Right lobe of liver (tissue), 6 donors: ENCODE results near the gene SNX8. TPM values are rescaled to one million over a fixed set of nuclear protein-coding genes. Genes with fewer than 3 reads are reported as not detected.

Experiments
- ATAC-seq, 4 donors: fragments of 200-7000 bp; cut with Tn5 transposase; one replicate each; pipeline ENCODE4 v1.9.1; 2020; ENCODE audit warnings: mild to moderate bottlenecking in 4 of 4, moderate library complexity in 4 of 4
- DNase-seq, 3 donors: peaks; one replicate each; pipeline ENCODE4 v3.0.0-alpha.2; 2020
- H3K27ac ChIP-seq, 3 donors: fragments of 200-600 bp; one replicate each; pipeline ENCODE4 v1.8.0; 2022
- H3K27me3 ChIP-seq, 2 donors: fragments of 200-600 bp; one replicate each; pipeline ENCODE4 v1.8.0; 2022
- H3K36me3 ChIP-seq, 4 donors: fragments of 200-600 bp; sonication (generic) in 1 of 4; one replicate each; pipeline versions ENCODE4 v1.5.1 to v1.8.0; 2017 to 2022; ENCODE audit warnings: control low read depth in 1 of 4
- H3K4me1 ChIP-seq, 4 donors: fragments of 200-600 bp; sonication (generic) in 1 of 4; one replicate each; pipeline versions ENCODE4 v1.5.1 to v1.8.0; 2017 to 2022; ENCODE audit warnings: control low read depth in 1 of 4
- H3K4me3 ChIP-seq, 3 donors: fragments of 200-600 bp; one replicate each; pipeline ENCODE4 v1.8.0; 2022
- H3K9me3 ChIP-seq, 4 donors: fragments of 200-600 bp; sonication (generic) in 1 of 4; one replicate each; pipeline versions ENCODE4 v1.5.1 to v1.8.0; 2017 to 2022; ENCODE audit warnings: control low read depth in 1 of 4
- POLR2A ChIP-seq: fragments of 450-650 bp; IDR thresholded peaks from one replicate; pipeline ENCODE4 v1.6.1; 2017; ENCODE audit warnings: antibody characterized with exemption, mild to moderate bottlenecking
- WGBS: methylation state at CpG from one replicate; pipeline ENCODE4 v1.1.6; 2018; ENCODE audit warnings: low coverage, low lambda C conversion rate; ENCODE audit not compliant: insufficient coverage; ENCODE audit errors: missing lambda C conversion rate; 5-methylcytosine and 5-hydroxymethylcytosine counted together
- intact Hi-C, 2 donors: fragments of 100-400 bp; cut with DNase I; formaldehyde crosslinking; loops; one replicate each; pipeline versions ENCODE4 v1.11.2 to v1.14.1; 2022
- long read RNA-seq: library from polyadenylated mRNA; unstranded; transcript quantifications from one replicate; pipeline ENCODE4 v2.0.0, GENCODE V29; 2019
- total RNA-seq, 6 experiments: library from RNA; depleted of rRNA in 2 of 6; stranded (reverse); fragments of >200 nt in 2 of 6; fragmentation: NEBNext Ultra II Directional in 3 of 6; extraction: Animal tissue kit (Norgen Biotek cat#: 25700) in 3 of 6; gene quantifications; one replicate each; pipeline versions ENCODE4 v1.1.0 to v1.2.4, GENCODE V29; 2016 to 2023
- TF ChIP-seq, protein P1 (sequence below), 4 donors: fragments of 200-600 bp in 3 of 4; fragments of 450-650 bp in 1 of 4; IDR thresholded peaks; one replicate each; pipeline versions ENCODE4 v1.5.1 to v1.8.0; 2016 to 2022; ENCODE audit warnings: antibody characterized with exemption in 4 of 4, mild to moderate bottlenecking in 2 of 4
- donor health status: DM: no; HTN: yes; CAD: no.
- donor health status: DM: no; HTN: no; CAD: no.
- donor health status: DM: no; HTN: no; CAD: no.
- donor health status: DM: no; HTN: yes; CAD: no.
- donor health status: DM: no; HTN: yes; CAD: no.

The SNX8 gene, protein sequence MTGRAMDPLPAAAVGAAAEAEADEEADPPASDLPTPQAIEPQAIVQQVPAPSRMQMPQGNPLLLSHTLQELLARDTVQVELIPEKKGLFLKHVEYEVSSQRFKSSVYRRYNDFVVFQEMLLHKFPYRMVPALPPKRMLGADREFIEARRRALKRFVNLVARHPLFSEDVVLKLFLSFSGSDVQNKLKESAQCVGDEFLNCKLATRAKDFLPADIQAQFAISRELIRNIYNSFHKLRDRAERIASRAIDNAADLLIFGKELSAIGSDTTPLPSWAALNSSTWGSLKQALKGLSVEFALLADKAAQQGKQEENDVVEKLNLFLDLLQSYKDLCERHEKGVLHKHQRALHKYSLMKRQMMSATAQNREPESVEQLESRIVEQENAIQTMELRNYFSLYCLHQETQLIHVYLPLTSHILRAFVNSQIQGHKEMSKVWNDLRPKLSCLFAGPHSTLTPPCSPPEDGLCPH
- total RNA-seq = 10 to 100 TPM in 5 of 6 experiments, 1 to 10 TPM in 1; 9.1 to 26.2 (median 13.0) TPM
- long read RNA-seq, full-length matches to known transcripts = 4 of 4 reads
- long read RNA-seq, partial matches to known transcripts = 0 of 4 reads
- long read RNA-seq, other reads (novel, unspliced or antisense) = 0 of 4 reads

DNA sequence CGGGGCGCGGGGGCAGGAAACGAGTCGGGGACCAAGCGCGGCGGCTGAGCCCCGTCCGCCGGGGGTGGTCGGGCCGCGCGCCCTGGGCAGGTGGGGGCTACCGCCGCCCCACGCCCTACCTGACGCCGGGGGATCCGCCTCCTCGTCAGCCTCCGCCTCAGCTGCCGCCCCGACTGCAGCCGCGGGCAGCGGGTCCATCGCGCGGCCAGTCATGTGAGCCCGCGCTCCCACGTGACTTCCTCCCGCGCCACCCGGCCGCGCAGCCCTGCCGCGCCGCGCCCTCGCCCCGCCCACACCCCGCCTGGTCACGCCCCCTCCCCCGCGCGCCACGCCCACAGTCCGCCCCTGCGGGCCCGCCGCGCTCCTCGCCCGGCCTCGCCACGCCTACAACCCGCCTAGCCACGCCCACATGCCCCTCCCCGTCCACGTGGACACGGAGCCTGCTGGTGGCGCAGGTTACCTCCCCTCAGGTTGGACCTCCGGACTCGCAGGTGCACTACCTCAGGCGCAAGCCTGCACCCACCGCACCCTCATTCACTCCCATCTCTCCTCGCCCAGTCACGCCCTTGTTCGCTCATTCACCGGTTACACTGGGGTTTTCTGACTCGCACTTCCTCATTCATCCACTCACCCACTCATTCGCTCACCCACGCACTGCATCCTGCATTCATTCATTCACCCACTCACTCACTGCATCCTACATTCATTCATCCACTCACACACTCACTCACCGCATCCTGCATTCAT is at the start of gene SNX8:
Gene SNX8, minus strand, starts transcription at position 233 of the 747 bp plus-strand sequence. Its CDS starts 20 bp downstream, at position 213.
- WGBS = 2% methylated on average over 17 of the region's 78 CpGs
- H3K4me3 ChIP-seq = peak within 1 kb of the TSS; percentile 93 to 98 (median 97)

DNA sequence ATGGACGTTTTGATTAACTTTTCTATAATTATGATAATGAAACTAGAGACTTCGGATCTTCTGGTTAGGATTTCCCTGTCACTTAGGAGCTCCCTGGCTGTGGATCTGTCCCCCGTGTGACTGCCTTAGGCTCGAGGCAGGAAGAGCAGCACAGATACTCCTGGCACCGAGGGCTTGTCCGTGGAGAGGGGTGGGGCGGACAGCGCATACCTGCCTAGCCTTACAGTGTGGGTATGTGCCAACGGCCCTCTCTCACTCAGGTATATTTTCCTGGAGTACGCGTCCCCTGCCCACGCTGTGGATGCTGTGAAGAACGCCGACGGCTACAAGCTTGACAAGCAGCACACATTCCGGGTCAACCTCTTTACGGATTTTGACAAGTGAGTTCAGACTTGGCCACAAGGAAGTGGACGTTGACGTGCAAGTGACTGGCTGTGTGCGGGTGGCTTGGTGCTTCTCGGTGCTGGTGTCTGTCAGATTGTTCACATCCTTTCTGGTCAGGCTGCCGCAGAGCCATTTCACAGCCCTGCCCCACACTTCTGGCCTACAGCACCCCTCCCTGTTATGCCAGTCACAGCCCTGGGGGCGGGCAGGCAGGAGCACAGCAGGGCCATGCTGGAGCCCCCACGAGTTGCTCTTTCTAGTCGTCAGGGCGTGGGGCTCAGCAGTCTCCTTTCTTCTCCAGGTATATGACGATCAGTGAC is 48.3 kb upstream of the SNX8 start:
- intact Hi-C loops = no loop called here
- Histone ChIP-seq H3K27me3 (no peaks in the 10 kb centered on the region), H3K27ac (no peak overlapping the region), H3K9me3 (no peaks in the 10 kb centered on the region), H3K4me3 (no peak overlapping the region), H3K36me3 (peaks cover 15 to 75% (median 42%) of the 10 kb centered on the region in 4 donors), H3K4me1 (peaks cover 0 to under 1% (median 0%) of the 10 kb centered on the region in 4 donors)
- DNase-seq = no peak
- WGBS = 92% methylated on average over 13 of the region's 27 CpGs
- TF ChIP-seq, protein P1, sequence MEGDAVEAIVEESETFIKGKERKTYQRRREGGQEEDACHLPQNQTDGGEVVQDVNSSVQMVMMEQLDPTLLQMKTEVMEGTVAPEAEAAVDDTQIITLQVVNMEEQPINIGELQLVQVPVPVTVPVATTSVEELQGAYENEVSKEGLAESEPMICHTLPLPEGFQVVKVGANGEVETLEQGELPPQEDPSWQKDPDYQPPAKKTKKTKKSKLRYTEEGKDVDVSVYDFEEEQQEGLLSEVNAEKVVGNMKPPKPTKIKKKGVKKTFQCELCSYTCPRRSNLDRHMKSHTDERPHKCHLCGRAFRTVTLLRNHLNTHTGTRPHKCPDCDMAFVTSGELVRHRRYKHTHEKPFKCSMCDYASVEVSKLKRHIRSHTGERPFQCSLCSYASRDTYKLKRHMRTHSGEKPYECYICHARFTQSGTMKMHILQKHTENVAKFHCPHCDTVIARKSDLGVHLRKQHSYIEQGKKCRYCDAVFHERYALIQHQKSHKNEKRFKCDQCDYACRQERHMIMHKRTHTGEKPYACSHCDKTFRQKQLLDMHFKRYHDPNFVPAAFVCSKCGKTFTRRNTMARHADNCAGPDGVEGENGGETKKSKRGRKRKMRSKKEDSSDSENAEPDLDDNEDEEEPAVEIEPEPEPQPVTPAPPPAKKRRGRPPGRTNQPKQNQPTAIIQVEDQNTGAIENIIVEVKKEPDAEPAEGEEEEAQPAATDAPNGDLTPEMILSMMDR (IDR thresholded peaks at IDR 0.05) = no peak
- no peak for TF ChIP-seq POLR2A
- peak in 1 of 4 donors; percentile 19 for ATAC-seq

More for the DNA sequence above, at the start of gene SNX8:
- Histone ChIP-seq H3K4me1 (no peaks in the 10 kb centered on the region), H3K27ac (peak within 1 kb of the TSS; percentile 68 to 95 (median 76)), H3K36me3 (no peaks in the 10 kb centered on the region), H3K27me3 (no peaks in the 10 kb centered on the region), H3K9me3 (no peaks in the 10 kb centered on the region)
- peak; percentile 95 to 97 (median 97) for DNase-seq
- TF ChIP-seq, protein P1 (IDR thresholded peaks at IDR 0.05) = no peak
- peak; percentile 74 for TF ChIP-seq POLR2A
- ATAC-seq = peak; percentile 96 to 99 (median 98)
- intact Hi-C loops = no loop called here

DNA sequence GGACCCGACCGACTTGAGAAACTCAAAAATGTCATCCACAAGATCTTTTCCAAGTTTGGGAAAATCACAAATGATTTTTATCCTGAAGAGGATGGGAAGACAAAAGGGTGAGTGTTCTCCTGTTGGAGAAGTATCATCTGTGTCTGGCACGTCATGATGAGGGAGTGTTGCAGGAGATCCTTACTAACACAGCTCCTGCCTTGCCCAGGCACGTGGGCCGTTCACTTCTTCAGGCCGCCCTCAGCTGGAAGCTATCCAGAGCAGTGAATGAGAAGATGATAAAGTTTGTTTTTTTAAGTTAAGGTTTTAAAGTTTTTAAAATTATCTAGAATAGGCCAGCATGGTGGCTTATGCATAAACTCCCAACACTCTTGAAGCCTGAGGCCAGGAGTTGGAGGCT is 46.6 kb upstream of the SNX8 start:
- no peak for TF ChIP-seq POLR2A
- TF ChIP-seq, protein P1 (IDR thresholded peaks at IDR 0.05) = no peak
- Histone ChIP-seq H3K4me3 (no peak overlapping the region), H3K27me3 (no peaks in the 10 kb centered on the region), H3K36me3 (peaks cover 15 to 60% (median 29%) of the 10 kb centered on the region in 4 donors), H3K9me3 (no peaks in the 10 kb centered on the region), H3K4me1 (peaks cover 0 to 18% (median 4%) of the 10 kb centered on the region in 4 donors), H3K27ac (no peak overlapping the region)
- no peak for DNase-seq
- no peak for ATAC-seq
- intact Hi-C loops = no loop called here
- 80% methylated on average over 6 of the region's 6 CpGs for WGBS

DNA sequence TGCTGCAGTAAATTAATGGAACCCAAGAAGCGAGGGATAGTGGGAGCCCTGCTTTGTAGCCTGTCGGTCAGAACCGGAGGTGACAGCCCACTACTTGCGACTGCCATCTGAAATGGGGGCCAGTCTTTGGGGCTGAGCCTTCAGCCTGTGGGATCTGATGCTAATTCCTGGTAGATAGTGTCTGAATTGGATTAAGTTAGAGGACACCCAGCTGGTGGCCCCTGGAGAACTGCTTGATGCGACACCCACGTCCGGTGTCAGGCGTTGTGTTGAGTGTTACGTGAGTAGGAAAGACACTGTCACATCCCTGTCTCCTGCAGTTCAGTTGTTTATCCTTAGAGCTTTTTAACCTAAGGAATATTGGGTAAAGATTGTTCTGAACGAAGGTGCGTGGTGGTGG is 45.4 kb upstream of the SNX8 start:
- peaks cover 0 to 19% (median 4%) of the 10 kb centered on the region in 4 donors for H3K4me1 ChIP-seq
- DNase-seq = no peak
- H3K36me3 ChIP-seq = peaks cover 15 to 48% (median 21%) of the 10 kb centered on the region in 4 donors
- H3K9me3 ChIP-seq = no peaks in the 10 kb centered on the region
- H3K27ac ChIP-seq = no peak overlapping the region
- ATAC-seq = no peak
- TF ChIP-seq, protein P1 (IDR thresholded peaks at IDR 0.05) = no peak
- TF ChIP-seq POLR2A = no peak
- no peak overlapping the region for H3K4me3 ChIP-seq
- 91% methylated on average over 7 of the region's 11 CpGs for WGBS
- intact Hi-C loops = loop anchor here in 1 of 2 donors (10.0 kb wide), 1 partner anchor 115 kb away; the partner anchor contains the start of genes MRM2 and NUDT1
- no peaks in the 10 kb centered on the region for H3K27me3 ChIP-seq
